GM12878 (cell line): ENCODE results near the gene CHD1. TPM values are rescaled to one million over a fixed set of nuclear protein-coding genes. Genes with fewer than 3 reads are reported as not detected.

Experiments
- ATAC-seq: fragments of 200-7000 bp; cut with Tn5 transposase; 3 replicates; pipeline ENCODE4 v1.9.1; 2020; ENCODE audit warnings: mild to moderate bottlenecking, moderate library complexity
- BruUV-seq: library from RNA; stranded (reverse); fragments of 400-500 nt; replicated peaks from 2 replicates; lab custom pipeline; 2021; lab: Mats Ljungman, UMichigan
- CTCF ChIA-PET: fragments of 300-600 bp; sonication (Branson Sonifier 250); formaldehyde crosslinking; extraction: SDS; loops from one replicate; lab custom pipeline; 2021; ENCODE audit warnings: inconsistent platforms; lab: Yijun Ruan, JAX
- POLR2A ChIA-PET: fragments of 350-600 bp; formaldehyde crosslinking; extraction: SDS; loops from one replicate; lab custom pipeline; 2021; ENCODE audit warnings: inconsistent platforms; lab: Charles Lee
- RAD21 ChIA-PET: fragments of 300-600 bp; sonication (Branson Sonifier 250); formaldehyde crosslinking; loops from one replicate; lab custom pipeline; 2023; ENCODE audit warnings: antibody characterized with exemption; ENCODE audit not compliant: unreplicated experiment; lab: Charles Lee
- SMC1A ChIA-PET: fragments of 300-600 bp; sonication (Branson Sonifier 250); formaldehyde crosslinking; loops from one replicate; lab custom pipeline; 2023; ENCODE audit not compliant: unreplicated experiment, uncharacterized antibody; lab: Charles Lee
- DNase-seq: peaks from one replicate; pipeline ENCODE4 v3.0.0-alpha.2; 2011; ENCODE audit warnings: low read depth, low spot score
- FAIRE-seq: peaks from 3 replicates; lab custom pipeline; 2011; peaks lifted over from hg19 to GRCh38; lab: Jason Lieb, UNC
- H2AFZ ChIP-seq: 2 replicates; pipeline ENCODE4 v1.6.0; 2011; ENCODE audit warnings: low read depth, low read length, control low read depth; ENCODE audit not compliant: control insufficient read depth
- H3K27ac ChIP-seq: 2 replicates; pipeline ENCODE4 v1.5.1; 2011; ENCODE audit warnings: control low read depth; ENCODE audit not compliant: control insufficient read depth, insufficient read depth
- H3K27me3 ChIP-seq, 2 experiments: replicated peaks in 1 of 2; 2 replicates each; pipeline versions ENCODE4 v1.6.0 to v1.6.1; 2011; ENCODE audit warnings: low read length in 1 of 2; ENCODE audit not compliant: control insufficient read depth in 2 of 2, insufficient read depth in 2 of 2
- H3K36me3 ChIP-seq, 2 experiments: 2 replicates each; pipeline ENCODE4 v1.5.1; 2011; ENCODE audit warnings: low read length in 1 of 2; ENCODE audit not compliant: control insufficient read depth in 2 of 2, insufficient read depth in 2 of 2
- H3K4me1 ChIP-seq: 2 replicates; pipeline ENCODE4 v1.6.1; 2011; ENCODE audit warnings: mild to moderate bottlenecking, low read length, moderate library complexity, mixed read lengths; ENCODE audit not compliant: control insufficient read depth, insufficient read depth
- H3K4me2 ChIP-seq: 2 replicates; pipeline ENCODE4 v1.6.0; 2011; ENCODE audit warnings: control low read depth; ENCODE audit not compliant: control insufficient read depth, insufficient read depth
- H3K4me3 ChIP-seq: fragments of 200-600 bp; sonication (generic); 2 replicates; pipeline ENCODE4 v1.5.1; 2016
- H3K79me2 ChIP-seq: 2 replicates; pipeline ENCODE4 v1.6.0; 2011; ENCODE audit warnings: low read length; ENCODE audit not compliant: control insufficient read depth, insufficient read depth
- H3K9ac ChIP-seq: 2 replicates; pipeline ENCODE4 v1.8.0; 2011; ENCODE audit warnings: low read length, control low read depth, mixed read lengths; ENCODE audit not compliant: control insufficient read depth, insufficient read depth
- H3K9me3 ChIP-seq: replicated peaks from 3 replicates; pipeline ENCODE4 v1.5.1; 2011; ENCODE audit warnings: mild to moderate bottlenecking, low read length; ENCODE audit not compliant: control insufficient read depth, insufficient read depth
- H4K20me1 ChIP-seq: 2 replicates; pipeline ENCODE4 v1.6.0; 2011; ENCODE audit not compliant: control insufficient read depth, insufficient read depth
- BRCA1 ChIP-seq: IDR thresholded peaks from 2 replicates; pipeline ENCODE4 v1.6.1; 2011; ENCODE audit warnings: low read depth, low read length, improper control_type of control experiment
- EZH2 ChIP-seq: IDR thresholded peaks from 2 replicates; pipeline ENCODE4 v1.6.1; 2012; ENCODE audit warnings: low read depth, mild to moderate bottlenecking, control low read depth, inconsistent platforms, low read length, borderline replicate concordance; ENCODE audit not compliant: control insufficient read depth
- GATAD2B ChIP-seq: fragments of 450-650 bp; conservative IDR thresholded peaks from 2 replicates; pipeline ENCODE4 v1.6.1; 2017; ENCODE audit warnings: low read depth, mild to moderate bottlenecking, moderate library complexity
- IKZF1 ChIP-seq: fragments of 450-650 bp; conservative IDR thresholded peaks from 2 replicates; pipeline ENCODE4 v1.6.1; 2017; ENCODE audit warnings: antibody characterized with exemption, mild to moderate bottlenecking
- MEF2A ChIP-seq: IDR thresholded peaks from 2 replicates; pipeline ENCODE4 v1.6.1; 2011; ENCODE audit warnings: low read depth, mild to moderate bottlenecking, low read length, moderate library complexity; ENCODE audit not compliant: insufficient read depth
- NFXL1 ChIP-seq: fragments of 450-650 bp; IDR thresholded peaks from 2 replicates; pipeline ENCODE4 v1.6.1; 2017; ENCODE audit warnings: antibody characterized with exemption, mild to moderate bottlenecking, borderline replicate concordance
- NFYB ChIP-seq: IDR thresholded peaks from 2 replicates; pipeline ENCODE4 v1.6.1; 2011; ENCODE audit warnings: low read depth, mild to moderate bottlenecking, low read length, improper control_type of control experiment, moderate library complexity; ENCODE audit not compliant: insufficient read depth
- RAD51 ChIP-seq: fragments of 450-650 bp; IDR thresholded peaks from 2 replicates; pipeline ENCODE4 v1.6.1; 2016; ENCODE audit warnings: moderate library complexity, mild to moderate bottlenecking, inconsistent platforms
- SRF ChIP-seq, 2 experiments: IDR thresholded peaks; 2 replicates each; pipeline ENCODE4 v1.6.1; 2011; ENCODE audit warnings: low read depth in 2 of 2, low read length in 2 of 2, mild to moderate bottlenecking in 1 of 2, moderate library complexity in 1 of 2
- STAT3 ChIP-seq: IDR thresholded peaks from 2 replicates; pipeline ENCODE4 v1.6.1; 2011; ENCODE audit warnings: low read depth, low read length, improper control_type of control experiment
- YBX1 ChIP-seq: fragments of 450-650 bp; IDR thresholded peaks from 2 replicates; pipeline ENCODE4 v1.6.1; 2016; ENCODE audit warnings: antibody characterized with exemption
- ZNF274 ChIP-seq: IDR thresholded peaks from one replicate; pipeline ENCODE4 v1.8.0; 2011; ENCODE audit not compliant: insufficient read length, insufficient read depth
- WGBS: methylation state at CpG from one replicate; pipeline ENCODE4 v1.1.6; 2016; ENCODE audit warnings: low lambda C conversion rate; ENCODE audit not compliant: insufficient replicate concordance, insufficient coverage; ENCODE audit errors: missing lambda C conversion rate; 5-methylcytosine and 5-hydroxymethylcytosine counted together
- in situ Hi-C: fragments of 300-500 bp; cut with MboI; formaldehyde crosslinking; loops from 9 replicates; pipeline ENCODE4 v1.14.3; 2018; ENCODE audit warnings: mixed read lengths
- intact Hi-C: fragments of 100-400 bp; cut with micrococcal nuclease; formaldehyde crosslinking; loops from one replicate; pipeline ENCODE4 v1.14.2; 2022; ENCODE audit not compliant: unreplicated experiment
- polyA plus RNA-seq, 11 experiments: library from polyadenylated mRNA; depleted of rRNA in 4 of 11; unstranded in 6 of 11; stranded (reverse) in 5 of 11; fragments of >200 nt; fragmentation: Nextera tagmentation in 4 of 11; fragmentation: Illumina TruSeq in 1 of 11; extraction: Ambion mirVana in 4 of 11; extraction: Trizol in 1 of 11; gene quantifications; 1 replicate in 1 of 11; 2 replicates in 10 of 11; pipeline versions ENCODE4 v1.2.1 to v1.2.3, GENCODE V29; 2011 to 2016; ENCODE audit warnings: inconsistent platforms in 2 of 11, missing spikeins in 2 of 11, low read depth in 1 of 11
- total RNA-seq, 4 experiments: library from RNA; depleted of rRNA in 3 of 4; stranded (reverse); fragments of >200 nt in 3 of 4; fragmentation: Illumina TruSeq in 1 of 4; extraction: Trizol in 1 of 4; gene quantifications; 2 replicates each; pipeline versions ENCODE4 v1.2.1 to v1.2.3, GENCODE V29; 2013 to 2021
- TF ChIP-seq, protein P1 (sequence below): fragments of 450-650 bp; IDR thresholded peaks from 2 replicates; pipeline ENCODE4 v1.6.1; 2017; ENCODE audit warnings: mild to moderate bottlenecking, moderate library complexity
- TF ChIP-seq, protein P2 (sequence below): IDR thresholded peaks from 2 replicates; pipeline ENCODE4 v1.6.1; 2011; ENCODE audit warnings: borderline replicate concordance, low read depth, mild to moderate bottlenecking, moderate library complexity, low read length; ENCODE audit not compliant: insufficient read depth, poor library complexity, severe bottlenecking
- TF ChIP-seq, protein P3 (sequence below): fragments of 450-650 bp; IDR thresholded peaks from 2 replicates; pipeline ENCODE4 v1.6.1; 2018; ENCODE audit warnings: mild to moderate bottlenecking, low read depth, moderate library complexity; ENCODE audit not compliant: partially characterized antibody

The CHD1 gene
- total and polyA plus RNA-seq, 10 of the 15 experiments (the other 5 are each of a cell fraction or from before 2014, with no cell fraction given), result 25.5 to 158 (median 50.5) TPM

DNA sequence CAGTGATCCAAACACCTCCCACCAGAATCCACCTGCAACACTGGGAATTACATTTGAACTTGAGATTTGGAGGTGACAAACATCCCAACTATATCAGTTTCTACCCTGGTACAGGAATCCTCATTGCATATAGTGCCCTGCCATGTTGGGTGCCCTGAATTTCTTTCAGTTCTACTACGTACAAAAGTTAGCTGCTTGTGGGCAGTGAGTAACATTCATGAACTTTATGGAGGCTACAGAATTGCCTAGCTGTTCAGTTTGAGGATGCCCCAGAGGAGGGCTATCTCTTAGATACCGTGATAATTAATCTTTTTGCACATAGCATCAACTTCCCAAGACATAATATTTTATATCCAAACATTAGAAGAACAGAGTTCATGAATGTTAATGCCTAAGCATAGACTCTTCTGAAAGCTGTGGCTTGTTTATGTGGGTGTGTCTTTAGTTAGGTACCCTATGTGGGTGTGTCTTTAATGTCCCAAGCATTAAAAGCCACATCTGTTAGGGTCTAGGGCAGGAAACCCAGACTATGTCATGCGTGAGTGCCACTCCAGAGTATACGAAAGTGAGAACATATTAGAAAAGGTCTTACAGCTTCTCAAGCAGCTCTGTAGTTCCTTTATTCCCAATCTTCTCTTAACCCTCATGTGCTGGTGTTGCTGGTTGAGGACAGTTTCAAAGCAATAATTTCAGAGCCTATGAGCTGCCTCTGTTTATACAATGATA, 47.0 kb upstream of the CHD1 start:
- no peaks in the 10 kb centered on the region for H3K79me2 ChIP-seq
- WGBS, result 27% methylated on average over 4 of the region's 4 CpGs
- peaks cover 9% of the 10 kb centered on the region for H3K4me1 ChIP-seq
- H4K20me1 ChIP-seq, result no peaks in the 10 kb centered on the region
- in situ Hi-C loops (no loop called here), intact Hi-C loops (no loop called here)
- SMC1A ChIA-PET, result interaction anchor here (0.8 to 1.1 kb wide), 4 partner anchors 9 to 87 kb away, joined by 3 to 4 read pairs (median 4); no protein-coding TSS in a partner anchor
- no peak overlapping the region for H3K9ac ChIP-seq
- no peak overlapping the region for H3K4me3 ChIP-seq
- ATAC-seq, result peak; percentile 89
- no peaks in the 10 kb centered on the region for H3K27me3 ChIP-seq
- RAD21 ChIA-PET, result interaction anchor here (0.7 kb wide), 1 partner anchor 13 kb away, joined by 3 read pairs; no protein-coding TSS in a partner anchor
- peak overlapping the region; percentile 46; the same call in 1 of the 2 replicates for H3K4me2 ChIP-seq
- no TSS peak for BruUV-seq
- CTCF ChIA-PET, result interaction anchor here (1.3 kb wide), 1 partner anchor 85 kb away, joined by 4 read pairs; no protein-coding TSS in a partner anchor
- POLR2A ChIA-PET, result no interaction called here
- no peak for FAIRE-seq
- H3K36me3 ChIP-seq, result no peaks in the 10 kb centered on the region
- no peaks in the 10 kb centered on the region for H3K9me3 ChIP-seq
- H3K27ac ChIP-seq, result no peak overlapping the region
- no peak overlapping the region; the same call in 1 of the 2 replicates for H2AFZ ChIP-seq
- peak; percentile 30 for DNase-seq
- TF ChIP-seq, protein P1, sequence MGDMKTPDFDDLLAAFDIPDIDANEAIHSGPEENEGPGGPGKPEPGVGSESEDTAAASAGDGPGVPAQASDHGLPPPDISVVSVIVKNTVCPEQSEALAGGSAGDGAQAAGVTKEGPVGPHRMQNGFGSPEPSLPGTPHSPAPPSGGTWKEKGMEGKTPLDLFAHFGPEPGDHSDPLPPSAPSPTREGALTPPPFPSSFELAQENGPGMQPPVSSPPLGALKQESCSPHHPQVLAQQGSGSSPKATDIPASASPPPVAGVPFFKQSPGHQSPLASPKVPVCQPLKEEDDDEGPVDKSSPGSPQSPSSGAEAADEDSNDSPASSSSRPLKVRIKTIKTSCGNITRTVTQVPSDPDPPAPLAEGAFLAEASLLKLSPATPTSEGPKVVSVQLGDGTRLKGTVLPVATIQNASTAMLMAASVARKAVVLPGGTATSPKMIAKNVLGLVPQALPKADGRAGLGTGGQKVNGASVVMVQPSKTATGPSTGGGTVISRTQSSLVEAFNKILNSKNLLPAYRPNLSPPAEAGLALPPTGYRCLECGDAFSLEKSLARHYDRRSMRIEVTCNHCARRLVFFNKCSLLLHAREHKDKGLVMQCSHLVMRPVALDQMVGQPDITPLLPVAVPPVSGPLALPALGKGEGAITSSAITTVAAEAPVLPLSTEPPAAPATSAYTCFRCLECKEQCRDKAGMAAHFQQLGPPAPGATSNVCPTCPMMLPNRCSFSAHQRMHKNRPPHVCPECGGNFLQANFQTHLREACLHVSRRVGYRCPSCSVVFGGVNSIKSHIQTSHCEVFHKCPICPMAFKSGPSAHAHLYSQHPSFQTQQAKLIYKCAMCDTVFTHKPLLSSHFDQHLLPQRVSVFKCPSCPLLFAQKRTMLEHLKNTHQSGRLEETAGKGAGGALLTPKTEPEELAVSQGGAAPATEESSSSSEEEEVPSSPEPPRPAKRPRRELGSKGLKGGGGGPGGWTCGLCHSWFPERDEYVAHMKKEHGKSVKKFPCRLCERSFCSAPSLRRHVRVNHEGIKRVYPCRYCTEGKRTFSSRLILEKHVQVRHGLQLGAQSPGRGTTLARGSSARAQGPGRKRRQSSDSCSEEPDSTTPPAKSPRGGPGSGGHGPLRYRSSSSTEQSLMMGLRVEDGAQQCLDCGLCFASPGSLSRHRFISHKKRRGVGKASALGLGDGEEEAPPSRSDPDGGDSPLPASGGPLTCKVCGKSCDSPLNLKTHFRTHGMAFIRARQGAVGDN, result no peak
- no peak for TF ChIP-seq STAT3
- no peak for TF ChIP-seq NFXL1
- no peak for TF ChIP-seq YBX1
- TF ChIP-seq EZH2, result no peak
- no peak for TF ChIP-seq NFYB
- no peak for TF ChIP-seq IKZF1
- TF ChIP-seq BRCA1, result no peak
- TF ChIP-seq, protein P2, sequence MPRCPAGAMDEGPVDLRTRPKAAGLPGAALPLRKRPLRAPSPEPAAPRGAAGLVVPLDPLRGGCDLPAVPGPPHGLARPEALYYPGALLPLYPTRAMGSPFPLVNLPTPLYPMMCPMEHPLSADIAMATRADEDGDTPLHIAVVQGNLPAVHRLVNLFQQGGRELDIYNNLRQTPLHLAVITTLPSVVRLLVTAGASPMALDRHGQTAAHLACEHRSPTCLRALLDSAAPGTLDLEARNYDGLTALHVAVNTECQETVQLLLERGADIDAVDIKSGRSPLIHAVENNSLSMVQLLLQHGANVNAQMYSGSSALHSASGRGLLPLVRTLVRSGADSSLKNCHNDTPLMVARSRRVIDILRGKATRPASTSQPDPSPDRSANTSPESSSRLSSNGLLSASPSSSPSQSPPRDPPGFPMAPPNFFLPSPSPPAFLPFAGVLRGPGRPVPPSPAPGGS, result no peak
- TF ChIP-seq ZNF274, result no peak
- TF ChIP-seq, protein P3, sequence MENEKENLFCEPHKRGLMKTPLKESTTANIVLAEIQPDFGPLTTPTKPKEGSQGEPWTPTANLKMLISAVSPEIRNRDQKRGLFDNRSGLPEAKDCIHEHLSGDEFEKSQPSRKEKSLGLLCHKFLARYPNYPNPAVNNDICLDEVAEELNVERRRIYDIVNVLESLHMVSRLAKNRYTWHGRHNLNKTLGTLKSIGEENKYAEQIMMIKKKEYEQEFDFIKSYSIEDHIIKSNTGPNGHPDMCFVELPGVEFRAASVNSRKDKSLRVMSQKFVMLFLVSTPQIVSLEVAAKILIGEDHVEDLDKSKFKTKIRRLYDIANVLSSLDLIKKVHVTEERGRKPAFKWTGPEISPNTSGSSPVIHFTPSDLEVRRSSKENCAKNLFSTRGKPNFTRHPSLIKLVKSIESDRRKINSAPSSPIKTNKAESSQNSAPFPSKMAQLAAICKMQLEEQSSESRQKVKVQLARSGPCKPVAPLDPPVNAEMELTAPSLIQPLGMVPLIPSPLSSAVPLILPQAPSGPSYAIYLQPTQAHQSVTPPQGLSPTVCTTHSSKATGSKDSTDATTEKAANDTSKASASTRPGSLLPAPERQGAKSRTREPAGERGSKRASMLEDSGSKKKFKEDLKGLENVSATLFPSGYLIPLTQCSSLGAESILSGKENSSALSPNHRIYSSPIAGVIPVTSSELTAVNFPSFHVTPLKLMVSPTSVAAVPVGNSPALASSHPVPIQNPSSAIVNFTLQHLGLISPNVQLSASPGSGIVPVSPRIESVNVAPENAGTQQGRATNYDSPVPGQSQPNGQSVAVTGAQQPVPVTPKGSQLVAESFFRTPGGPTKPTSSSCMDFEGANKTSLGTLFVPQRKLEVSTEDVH, result no peak
- TF ChIP-seq SRF (IDR thresholded peaks at IDR 0.05; ENCODE audit: low read depth in 2 of 2, low read length in 2 of 2), result no peak
- no peak for TF ChIP-seq GATAD2B
- no peak for TF ChIP-seq RAD51
- no peak for TF ChIP-seq MEF2A
